ENCODE data around the gene KRT82.

GRCh38 chr12:52423035-52423434 is 16.9 kb upstream of the KRT82 start:
- TF ChIP-seq, protein P1, sequence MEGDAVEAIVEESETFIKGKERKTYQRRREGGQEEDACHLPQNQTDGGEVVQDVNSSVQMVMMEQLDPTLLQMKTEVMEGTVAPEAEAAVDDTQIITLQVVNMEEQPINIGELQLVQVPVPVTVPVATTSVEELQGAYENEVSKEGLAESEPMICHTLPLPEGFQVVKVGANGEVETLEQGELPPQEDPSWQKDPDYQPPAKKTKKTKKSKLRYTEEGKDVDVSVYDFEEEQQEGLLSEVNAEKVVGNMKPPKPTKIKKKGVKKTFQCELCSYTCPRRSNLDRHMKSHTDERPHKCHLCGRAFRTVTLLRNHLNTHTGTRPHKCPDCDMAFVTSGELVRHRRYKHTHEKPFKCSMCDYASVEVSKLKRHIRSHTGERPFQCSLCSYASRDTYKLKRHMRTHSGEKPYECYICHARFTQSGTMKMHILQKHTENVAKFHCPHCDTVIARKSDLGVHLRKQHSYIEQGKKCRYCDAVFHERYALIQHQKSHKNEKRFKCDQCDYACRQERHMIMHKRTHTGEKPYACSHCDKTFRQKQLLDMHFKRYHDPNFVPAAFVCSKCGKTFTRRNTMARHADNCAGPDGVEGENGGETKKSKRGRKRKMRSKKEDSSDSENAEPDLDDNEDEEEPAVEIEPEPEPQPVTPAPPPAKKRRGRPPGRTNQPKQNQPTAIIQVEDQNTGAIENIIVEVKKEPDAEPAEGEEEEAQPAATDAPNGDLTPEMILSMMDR (IDR thresholded peaks at IDR 0.05) = no peak
- TF ChIP-seq, protein P2, sequence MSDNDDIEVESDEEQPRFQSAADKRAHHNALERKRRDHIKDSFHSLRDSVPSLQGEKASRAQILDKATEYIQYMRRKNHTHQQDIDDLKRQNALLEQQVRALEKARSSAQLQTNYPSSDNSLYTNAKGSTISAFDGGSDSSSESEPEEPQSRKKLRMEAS (IDR thresholded peaks at IDR 0.05) = no peak
- TF ChIP-seq ZSCAN20 (CRISPR knock-in tag; IDR thresholded peaks at IDR 0.05) = no peak
- no peak for TF ChIP-seq PHF8 (IDR thresholded peaks at IDR 0.05; ENCODE audit: borderline replicate concordance, low read depth)
- no peak for TF ChIP-seq POLR2A (IDR thresholded peaks at IDR 0.05; ENCODE audit: low read length)
- no peak for TF ChIP-seq NFE2L2 (conservative IDR thresholded peaks at IDR 0.05; ENCODE audit: low read length)
